Endodermal cell (in vitro differentiated cells): ENCODE data around the gene ZNF302. TPM values are rescaled to one million over a fixed set of nuclear protein-coding genes. Genes with fewer than 3 reads are reported as not detected.
"Not testable (repeated sequence)": the region's sequence is repeated elsewhere in the genome, so short reads cannot be mapped to it uniquely, and the experiment has no call there.

Source experiments
- DNase-seq: peaks from one replicate; pipeline ENCODE4 v3.0.0-alpha.2; 2017
- H3K27ac ChIP-seq: 2 replicates; pipeline ENCODE4 v1.5.1; 2013; ENCODE audit warnings: mild to moderate bottlenecking, low read depth, low read length, moderate library complexity
- H3K27me3 ChIP-seq: 2 replicates; pipeline ENCODE4 v1.6.1; 2013; ENCODE audit warnings: mild to moderate bottlenecking, low read length, moderate library complexity; ENCODE audit not compliant: insufficient read depth, control insufficient read depth, poor library complexity, severe bottlenecking
- H3K36me3 ChIP-seq: 2 replicates; pipeline ENCODE4 v1.7.0; 2013; ENCODE audit warnings: mild to moderate bottlenecking, low read length, moderate library complexity; ENCODE audit not compliant: control insufficient read depth, insufficient read depth
- H3K4me1 ChIP-seq: one replicate; pipeline ENCODE4 v1.7.0; 2013; ENCODE audit warnings: low read length; ENCODE audit not compliant: control insufficient read depth, insufficient read depth
- H3K4me3 ChIP-seq: 2 replicates; pipeline ENCODE4 v1.5.1; 2013; ENCODE audit warnings: mild to moderate bottlenecking, low read length, moderate library complexity
- H3K9ac ChIP-seq: 2 replicates; pipeline ENCODE4 v1.6.1; 2013; ENCODE audit warnings: mild to moderate bottlenecking, low read length, moderate library complexity; ENCODE audit not compliant: poor library complexity, severe bottlenecking; ENCODE audit errors: extremely low read depth
- H3K9me3 ChIP-seq: 2 replicates; pipeline ENCODE4 v1.6.1; 2013; ENCODE audit warnings: mild to moderate bottlenecking, low read length, moderate library complexity; ENCODE audit not compliant: control insufficient read depth
- H3K27ac Mint-ChIP-seq: 2 replicates; pipeline ENCODE4 v1.8.0; 2020; ENCODE audit warnings: mixed read lengths
- H3K27me3 Mint-ChIP-seq: 2 replicates; pipeline ENCODE4 v1.8.0; 2021; ENCODE audit warnings: mild to moderate bottlenecking, mixed read lengths; ENCODE audit not compliant: insufficient read depth
- H3K36me3 Mint-ChIP-seq: 2 replicates; pipeline ENCODE4 v1.8.0; 2020; ENCODE audit warnings: low read depth, mixed read lengths
- H3K4me1 Mint-ChIP-seq: 2 replicates; pipeline ENCODE4 v1.8.0; 2020; ENCODE audit warnings: mixed read lengths
- H3K4me3 Mint-ChIP-seq: 2 replicates; pipeline ENCODE4 v1.8.0; 2020; ENCODE audit warnings: mild to moderate bottlenecking, moderate library complexity, mixed read lengths
- H3K9me3 Mint-ChIP-seq: 2 replicates; pipeline ENCODE4 v1.8.0; 2020; ENCODE audit warnings: mild to moderate bottlenecking, mixed read lengths
- CTCF ChIP-seq: fragments of 200-600 bp; sonication (generic); conservative IDR thresholded peaks from 2 replicates; pipeline ENCODE4 v1.5.0; 2021; ENCODE audit warnings: antibody characterized with exemption, mild to moderate bottlenecking
- WGBS, 2 experiments: methylation state at CpG; one replicate each; pipeline versions ENCODE4 v1.1.5 to v1.1.7; 2013; ENCODE audit warnings: missing lambda C conversion rate in 2 of 2, mixed read lengths in 1 of 2; ENCODE audit not compliant: insufficient coverage in 1 of 2, insufficient read length in 1 of 2; 5-methylcytosine and 5-hydroxymethylcytosine counted together
- total RNA-seq, 2 donors: library from RNA; stranded (reverse); fragmentation: NEBNext Ultra II Directional in 1 of 2; extraction: Animal tissue kit (Norgen Biotek cat#: 25700) in 1 of 2; gene quantifications; 2 replicates in 1 of 2; 3 replicates in 1 of 2; pipeline ENCODE4 v1.2.1, GENCODE V29; 2021

Gene ZNF302
- total RNA-seq, 2 donors from 2014 or later: 24.1 to 27.4 TPM

GRCh38 chr19:34664168-34664567, 13.3 kb upstream of the ZNF302 start:
- Histone ChIP-seq H3K36me3 (no peaks in the 10 kb centered on the region), H3K27ac (no peak overlapping the region), H3K27me3 (no peaks in the 10 kb centered on the region), H3K9ac (no peak overlapping the region), H3K9me3 (no peaks in the 10 kb centered on the region), H3K4me1 (no peaks in the 10 kb centered on the region), H3K4me3 (no peak overlapping the region)
- no peaks in the 10 kb centered on the region for H3K4me1 Mint-ChIP-seq
- H3K27ac Mint-ChIP-seq: no peak overlapping the region
- 86 to 91% methylated on average over 2 to 3 of the region's 3 CpGs for WGBS, 2 experiments
- DNase-seq: no peak
- H3K27me3 Mint-ChIP-seq: peaks cover 10% of the 10 kb centered on the region
- no peak overlapping the region for H3K4me3 Mint-ChIP-seq
- TF ChIP-seq CTCF: no peak
- no peaks in the 10 kb centered on the region for H3K36me3 Mint-ChIP-seq
- peaks cover 7% of the 10 kb centered on the region for H3K9me3 Mint-ChIP-seq

DNA sequence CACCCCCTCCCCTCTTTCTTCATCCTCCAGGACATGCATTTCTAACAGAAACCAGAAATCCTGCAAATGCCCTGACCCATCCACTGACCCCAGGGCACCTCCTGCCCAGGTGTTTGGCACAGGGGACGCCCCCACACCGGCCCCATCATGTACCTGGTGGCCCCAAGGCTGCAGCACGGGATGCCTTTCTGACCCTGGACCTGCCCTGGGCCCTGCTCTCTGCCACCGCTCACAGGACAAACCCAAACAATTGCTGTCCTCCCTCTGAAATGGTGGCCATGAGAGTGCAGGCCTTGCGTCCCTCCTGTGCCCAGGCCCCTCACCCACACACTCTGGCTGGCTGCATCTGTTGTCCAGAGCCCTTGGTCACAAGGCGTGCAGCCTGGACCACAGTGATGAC, 12.6 kb upstream of the ZNF302 start:
- Mint-ChIP-seq H3K9me3 (peaks cover 7% of the 10 kb centered on the region), H3K4me3 (no peak overlapping the region), H3K36me3 (no peaks in the 10 kb centered on the region), H3K27me3 (peaks cover 4% of the 10 kb centered on the region), H3K4me1 (no peaks in the 10 kb centered on the region), H3K27ac (no peak overlapping the region)
- 71 to 100% methylated on average over 3 to 6 of the region's 6 CpGs for WGBS, 2 experiments
- no peak for DNase-seq
- no peaks in the 10 kb centered on the region for H3K36me3 ChIP-seq
- no peaks in the 10 kb centered on the region for H3K27me3 ChIP-seq
- no peak overlapping the region for H3K4me3 ChIP-seq
- no peak overlapping the region for H3K9ac ChIP-seq
- no peak for TF ChIP-seq CTCF
- H3K4me1 ChIP-seq: no peaks in the 10 kb centered on the region
- H3K9me3 ChIP-seq: no peaks in the 10 kb centered on the region
- H3K27ac ChIP-seq: no peak overlapping the region

DNA sequence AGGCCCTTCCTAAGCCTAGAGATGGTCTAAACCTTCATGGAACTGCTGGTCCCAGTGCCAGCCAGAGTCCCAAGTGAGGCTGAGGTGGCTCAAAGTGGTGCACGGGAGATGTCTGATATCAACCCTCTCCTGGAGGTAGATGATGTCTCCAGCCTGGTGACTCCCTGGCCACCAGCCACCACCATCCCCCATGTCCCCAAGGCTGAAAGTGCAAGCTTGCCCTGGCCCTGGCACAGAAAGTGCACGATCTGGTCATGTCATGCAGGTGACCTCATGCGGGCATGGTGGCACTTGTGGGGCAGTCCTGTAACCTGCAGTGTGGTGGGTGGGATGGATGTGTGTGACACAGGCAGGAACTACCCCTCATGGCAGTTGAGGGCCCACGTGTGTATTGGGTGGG, 12.2 kb upstream of the ZNF302 start:
- not testable (repeated sequence) for H3K4me1 Mint-ChIP-seq, H3K27me3 Mint-ChIP-seq, H3K4me3 ChIP-seq, H3K9ac ChIP-seq, H3K36me3 Mint-ChIP-seq, H3K9me3 ChIP-seq, DNase-seq, H3K36me3 ChIP-seq, H3K27ac Mint-ChIP-seq, H3K4me1 ChIP-seq, H3K4me3 Mint-ChIP-seq, H3K9me3 Mint-ChIP-seq, H3K27me3 ChIP-seq, H3K27ac ChIP-seq
- 68 to 89% methylated on average over 2 to 4 of the region's 4 CpGs for WGBS, 2 experiments
